ENCODE results near the gene NCOA3. TPM values are rescaled to one million over a fixed set of nuclear protein-coding genes. Genes with fewer than 3 reads are reported as not detected.

Gene NCOA3
- total and polyA plus RNA-seq, 2 experiments from 2014 or later: 6.7 to 25.8 TPM

DNA sequence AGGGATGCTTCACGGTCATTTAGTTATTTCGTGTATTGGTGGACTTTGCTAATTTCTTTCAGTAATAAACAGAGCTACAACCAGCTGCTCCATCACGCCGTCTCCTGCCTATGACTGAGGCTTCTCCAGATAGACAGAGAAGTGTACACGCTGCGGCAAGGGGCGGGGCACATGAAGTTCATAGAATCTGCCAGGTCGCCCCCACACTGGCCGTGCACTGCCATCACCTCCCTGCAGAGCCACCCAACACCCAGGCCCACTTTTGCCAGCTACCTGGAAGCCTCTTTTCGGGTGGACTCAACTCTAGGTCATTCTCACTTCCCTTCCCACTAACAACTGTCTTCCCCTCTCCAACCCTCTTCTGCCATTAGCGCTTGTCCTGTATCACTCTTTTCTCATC is 195.2 kb downstream of the NCOA3 start:
- H3K9me2 ChIP-seq (ENCODE audit: insufficient read depth): no peaks in the 10 kb centered on the region
- DNase-seq (ENCODE audit: low spot score) (no peak), ATAC-seq (no peak)
- Mint-ChIP-seq H3K9me3 (peaks cover 13% of the 10 kb centered on the region; the same call in 2 of the 3 replicates), H3K4me1 (no peaks in the 10 kb centered on the region; the same call in 2 of the 3 replicates), H3K4me3 (no peak overlapping the region), H3K36me3 (ENCODE audit: low read depth) (no peaks in the 10 kb centered on the region; the same call in 2 of the 3 replicates), H3K27ac (no peak overlapping the region), H3K27me3 (ENCODE audit: insufficient read depth, low read depth, poor library complexity) (no peaks in the 10 kb centered on the region)
- H3K36me3 ChIP-seq (ENCODE audit: insufficient read depth): peaks cover 11% of the 10 kb centered on the region; the same call in 1 of the 2 replicates
- no peak overlapping the region for H2AFZ ChIP-seq
- no peaks in the 10 kb centered on the region for H3K4me1 ChIP-seq (ENCODE audit: insufficient read depth)
- no peaks in the 10 kb centered on the region for H3K79me2 ChIP-seq (replicated peaks; ENCODE audit: insufficient read depth)
- no peaks in the 10 kb centered on the region for H4K20me1 ChIP-seq (replicated peaks; ENCODE audit: insufficient read depth)
- TF ChIP-seq EZH2 (IDR thresholded peaks at IDR 0.05; ENCODE audit: low read depth, unreplicated experiment): no peak
- no peak for TF ChIP-seq STAT1 (IDR thresholded peaks at IDR 0.05; ENCODE audit: unreplicated experiment)
- H3K27me3 ChIP-seq (ENCODE audit: insufficient read depth): no peaks in the 10 kb centered on the region
- H3F3A ChIP-seq (replicated peaks; ENCODE audit: low read depth): no peaks in the 10 kb centered on the region
- no peak overlapping the region for H3K4me3 ChIP-seq
- no peak overlapping the region for H3K27ac ChIP-seq (ENCODE audit: low read depth)
- H3K4me2 ChIP-seq: no peak overlapping the region

DNA sequence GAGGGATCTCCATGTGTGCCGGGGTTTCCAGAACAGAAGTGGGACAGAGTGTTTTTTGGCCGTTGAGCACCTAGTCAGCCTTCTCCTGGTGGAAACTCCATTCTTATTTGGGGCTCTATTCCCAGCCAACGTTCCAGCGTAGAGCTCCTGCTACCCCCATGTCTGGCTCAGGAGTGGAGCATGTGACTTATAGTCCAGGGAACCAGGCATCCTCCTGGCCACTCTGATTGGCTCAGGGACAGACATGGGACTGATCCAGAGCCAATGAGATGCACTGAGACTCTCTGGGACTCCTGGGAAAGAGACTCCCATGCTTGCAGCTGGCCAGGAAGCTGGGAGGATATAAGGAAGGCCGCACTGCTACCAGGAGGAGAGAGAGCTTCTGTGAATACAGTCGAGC is 196.5 kb downstream of the NCOA3 start:
- no peaks in the 10 kb centered on the region for H3F3A ChIP-seq (replicated peaks; ENCODE audit: low read depth)
- no peak overlapping the region for H3K27ac Mint-ChIP-seq
- H3K36me3 ChIP-seq (ENCODE audit: insufficient read depth): peaks cover 3% of the 10 kb centered on the region; the same call in 1 of the 2 replicates
- H3K27ac ChIP-seq (ENCODE audit: low read depth): no peak overlapping the region
- H3K9me2 ChIP-seq (ENCODE audit: insufficient read depth): no peaks in the 10 kb centered on the region
- DNase-seq (ENCODE audit: low spot score) (no peak), ATAC-seq (no peak)
- no peaks in the 10 kb centered on the region; the same call in 2 of the 3 replicates for H3K36me3 Mint-ChIP-seq (ENCODE audit: low read depth)
- H3K4me1 ChIP-seq (ENCODE audit: insufficient read depth): no peaks in the 10 kb centered on the region
- peaks cover 3% of the 10 kb centered on the region; the same call in 2 of the 3 replicates for H3K9me3 Mint-ChIP-seq
- no peaks in the 10 kb centered on the region for H3K27me3 ChIP-seq (ENCODE audit: insufficient read depth)
- H3K4me1 Mint-ChIP-seq: no peaks in the 10 kb centered on the region; the same call in 2 of the 3 replicates
- no peaks in the 10 kb centered on the region for H3K79me2 ChIP-seq (replicated peaks; ENCODE audit: insufficient read depth)
- no peaks in the 10 kb centered on the region for H3K27me3 Mint-ChIP-seq (ENCODE audit: insufficient read depth, low read depth, poor library complexity)
- H3K4me2 ChIP-seq: no peak overlapping the region
- H3K4me3 Mint-ChIP-seq: no peak overlapping the region
- no peak overlapping the region for H3K4me3 ChIP-seq
- H2AFZ ChIP-seq: no peak overlapping the region
- no peaks in the 10 kb centered on the region for H4K20me1 ChIP-seq (replicated peaks; ENCODE audit: insufficient read depth)
- no peak for TF ChIP-seq EZH2phosphoT487 (IDR thresholded peaks at IDR 0.05; ENCODE audit: unreplicated experiment)
- no peak for TF ChIP-seq STAT1 (IDR thresholded peaks at IDR 0.05; ENCODE audit: unreplicated experiment)
- TF ChIP-seq POLR2AphosphoS5 (IDR thresholded peaks at IDR 0.05; ENCODE audit: low read depth): no peak
- TF ChIP-seq, protein P1, sequence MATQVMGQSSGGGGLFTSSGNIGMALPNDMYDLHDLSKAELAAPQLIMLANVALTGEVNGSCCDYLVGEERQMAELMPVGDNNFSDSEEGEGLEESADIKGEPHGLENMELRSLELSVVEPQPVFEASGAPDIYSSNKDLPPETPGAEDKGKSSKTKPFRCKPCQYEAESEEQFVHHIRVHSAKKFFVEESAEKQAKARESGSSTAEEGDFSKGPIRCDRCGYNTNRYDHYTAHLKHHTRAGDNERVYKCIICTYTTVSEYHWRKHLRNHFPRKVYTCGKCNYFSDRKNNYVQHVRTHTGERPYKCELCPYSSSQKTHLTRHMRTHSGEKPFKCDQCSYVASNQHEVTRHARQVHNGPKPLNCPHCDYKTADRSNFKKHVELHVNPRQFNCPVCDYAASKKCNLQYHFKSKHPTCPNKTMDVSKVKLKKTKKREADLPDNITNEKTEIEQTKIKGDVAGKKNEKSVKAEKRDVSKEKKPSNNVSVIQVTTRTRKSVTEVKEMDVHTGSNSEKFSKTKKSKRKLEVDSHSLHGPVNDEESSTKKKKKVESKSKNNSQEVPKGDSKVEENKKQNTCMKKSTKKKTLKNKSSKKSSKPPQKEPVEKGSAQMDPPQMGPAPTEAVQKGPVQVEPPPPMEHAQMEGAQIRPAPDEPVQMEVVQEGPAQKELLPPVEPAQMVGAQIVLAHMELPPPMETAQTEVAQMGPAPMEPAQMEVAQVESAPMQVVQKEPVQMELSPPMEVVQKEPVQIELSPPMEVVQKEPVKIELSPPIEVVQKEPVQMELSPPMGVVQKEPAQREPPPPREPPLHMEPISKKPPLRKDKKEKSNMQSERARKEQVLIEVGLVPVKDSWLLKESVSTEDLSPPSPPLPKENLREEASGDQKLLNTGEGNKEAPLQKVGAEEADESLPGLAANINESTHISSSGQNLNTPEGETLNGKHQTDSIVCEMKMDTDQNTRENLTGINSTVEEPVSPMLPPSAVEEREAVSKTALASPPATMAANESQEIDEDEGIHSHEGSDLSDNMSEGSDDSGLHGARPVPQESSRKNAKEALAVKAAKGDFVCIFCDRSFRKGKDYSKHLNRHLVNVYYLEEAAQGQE (IDR thresholded peaks at IDR 0.05; ENCODE audit: unreplicated experiment): no peak
- no peak for TF ChIP-seq ZNF114 (CRISPR knock-in tag; IDR thresholded peaks at IDR 0.05)
- no peak for TF ChIP-seq EZH2 (IDR thresholded peaks at IDR 0.05; ENCODE audit: low read depth, unreplicated experiment)
- TF ChIP-seq, protein P2, sequence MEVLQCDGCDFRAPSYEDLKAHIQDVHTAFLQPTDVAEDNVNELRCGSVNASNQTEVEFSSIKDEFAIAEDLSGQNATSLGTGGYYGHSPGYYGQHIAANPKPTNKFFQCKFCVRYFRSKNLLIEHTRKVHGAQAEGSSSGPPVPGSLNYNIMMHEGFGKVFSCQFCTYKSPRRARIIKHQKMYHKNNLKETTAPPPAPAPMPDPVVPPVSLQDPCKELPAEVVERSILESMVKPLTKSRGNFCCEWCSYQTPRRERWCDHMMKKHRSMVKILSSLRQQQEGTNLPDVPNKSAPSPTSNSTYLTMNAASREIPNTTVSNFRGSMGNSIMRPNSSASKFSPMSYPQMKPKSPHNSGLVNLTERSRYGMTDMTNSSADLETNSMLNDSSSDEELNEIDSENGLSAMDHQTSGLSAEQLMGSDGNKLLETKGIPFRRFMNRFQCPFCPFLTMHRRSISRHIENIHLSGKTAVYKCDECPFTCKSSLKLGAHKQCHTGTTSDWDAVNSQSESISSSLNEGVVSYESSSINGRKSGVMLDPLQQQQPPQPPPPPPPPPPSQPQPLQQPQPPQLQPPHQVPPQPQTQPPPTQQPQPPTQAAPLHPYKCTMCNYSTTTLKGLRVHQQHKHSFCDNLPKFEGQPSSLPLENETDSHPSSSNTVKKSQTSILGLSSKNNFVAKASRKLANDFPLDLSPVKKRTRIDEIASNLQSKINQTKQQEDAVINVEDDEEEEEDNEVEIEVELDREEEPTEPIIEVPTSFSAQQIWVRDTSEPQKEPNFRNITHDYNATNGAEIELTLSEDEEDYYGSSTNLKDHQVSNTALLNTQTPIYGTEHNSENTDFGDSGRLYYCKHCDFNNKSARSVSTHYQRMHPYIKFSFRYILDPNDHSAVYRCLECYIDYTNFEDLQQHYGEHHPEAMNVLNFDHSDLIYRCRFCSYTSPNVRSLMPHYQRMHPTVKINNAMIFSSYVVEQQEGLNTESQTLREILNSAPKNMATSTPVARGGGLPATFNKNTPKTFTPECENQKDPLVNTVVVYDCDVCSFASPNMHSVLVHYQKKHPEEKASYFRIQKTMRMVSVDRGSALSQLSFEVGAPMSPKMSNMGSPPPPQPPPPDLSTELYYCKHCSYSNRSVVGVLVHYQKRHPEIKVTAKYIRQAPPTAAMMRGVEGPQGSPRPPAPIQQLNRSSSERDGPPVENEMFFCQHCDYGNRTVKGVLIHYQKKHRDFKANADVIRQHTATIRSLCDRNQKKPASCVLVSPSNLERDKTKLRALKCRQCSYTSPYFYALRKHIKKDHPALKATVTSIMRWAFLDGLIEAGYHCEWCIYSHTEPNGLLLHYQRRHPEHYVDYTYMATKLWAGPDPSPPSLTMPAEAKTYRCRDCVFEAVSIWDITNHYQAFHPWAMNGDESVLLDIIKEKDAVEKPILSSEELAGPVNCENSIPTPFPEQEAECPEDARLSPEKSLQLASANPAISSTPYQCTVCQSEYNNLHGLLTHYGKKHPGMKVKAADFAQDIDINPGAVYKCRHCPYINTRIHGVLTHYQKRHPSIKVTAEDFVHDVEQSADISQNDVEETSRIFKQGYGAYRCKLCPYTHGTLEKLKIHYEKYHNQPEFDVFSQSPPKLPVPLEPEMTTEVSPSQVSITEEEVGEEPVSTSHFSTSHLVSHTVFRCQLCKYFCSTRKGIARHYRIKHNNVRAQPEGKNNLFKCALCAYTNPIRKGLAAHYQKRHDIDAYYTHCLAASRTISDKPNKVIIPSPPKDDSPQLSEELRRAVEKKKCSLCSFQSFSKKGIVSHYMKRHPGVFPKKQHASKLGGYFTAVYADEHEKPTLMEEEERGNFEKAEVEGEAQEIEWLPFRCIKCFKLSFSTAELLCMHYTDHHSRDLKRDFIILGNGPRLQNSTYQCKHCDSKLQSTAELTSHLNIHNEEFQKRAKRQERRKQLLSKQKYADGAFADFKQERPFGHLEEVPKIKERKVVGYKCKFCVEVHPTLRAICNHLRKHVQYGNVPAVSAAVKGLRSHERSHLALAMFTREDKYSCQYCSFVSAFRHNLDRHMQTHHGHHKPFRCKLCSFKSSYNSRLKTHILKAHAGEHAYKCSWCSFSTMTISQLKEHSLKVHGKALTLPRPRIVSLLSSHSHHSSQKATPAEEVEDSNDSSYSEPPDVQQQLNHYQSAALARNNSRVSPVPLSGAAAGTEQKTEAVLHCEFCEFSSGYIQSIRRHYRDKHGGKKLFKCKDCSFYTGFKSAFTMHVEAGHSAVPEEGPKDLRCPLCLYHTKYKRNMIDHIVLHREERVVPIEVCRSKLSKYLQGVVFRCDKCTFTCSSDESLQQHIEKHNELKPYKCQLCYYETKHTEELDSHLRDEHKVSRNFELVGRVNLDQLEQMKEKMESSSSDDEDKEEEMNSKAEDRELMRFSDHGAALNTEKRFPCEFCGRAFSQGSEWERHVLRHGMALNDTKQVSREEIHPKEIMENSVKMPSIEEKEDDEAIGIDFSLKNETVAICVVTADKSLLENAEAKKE (CRISPR knock-in tag; IDR thresholded peaks at IDR 0.05): no peak
- TF ChIP-seq, protein P3, sequence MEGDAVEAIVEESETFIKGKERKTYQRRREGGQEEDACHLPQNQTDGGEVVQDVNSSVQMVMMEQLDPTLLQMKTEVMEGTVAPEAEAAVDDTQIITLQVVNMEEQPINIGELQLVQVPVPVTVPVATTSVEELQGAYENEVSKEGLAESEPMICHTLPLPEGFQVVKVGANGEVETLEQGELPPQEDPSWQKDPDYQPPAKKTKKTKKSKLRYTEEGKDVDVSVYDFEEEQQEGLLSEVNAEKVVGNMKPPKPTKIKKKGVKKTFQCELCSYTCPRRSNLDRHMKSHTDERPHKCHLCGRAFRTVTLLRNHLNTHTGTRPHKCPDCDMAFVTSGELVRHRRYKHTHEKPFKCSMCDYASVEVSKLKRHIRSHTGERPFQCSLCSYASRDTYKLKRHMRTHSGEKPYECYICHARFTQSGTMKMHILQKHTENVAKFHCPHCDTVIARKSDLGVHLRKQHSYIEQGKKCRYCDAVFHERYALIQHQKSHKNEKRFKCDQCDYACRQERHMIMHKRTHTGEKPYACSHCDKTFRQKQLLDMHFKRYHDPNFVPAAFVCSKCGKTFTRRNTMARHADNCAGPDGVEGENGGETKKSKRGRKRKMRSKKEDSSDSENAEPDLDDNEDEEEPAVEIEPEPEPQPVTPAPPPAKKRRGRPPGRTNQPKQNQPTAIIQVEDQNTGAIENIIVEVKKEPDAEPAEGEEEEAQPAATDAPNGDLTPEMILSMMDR (conservative IDR thresholded peaks at IDR 0.05; ENCODE audit: low read depth in 2 of 2): no peak
- TF ChIP-seq CREB1 (CRISPR knock-in tag; IDR thresholded peaks at IDR 0.05; ENCODE audit: low read depth): no peak
- TF ChIP-seq ZNF331 (CRISPR knock-in tag; IDR thresholded peaks at IDR 0.05; ENCODE audit: low read depth): no peak
- TF ChIP-seq JUNB (IDR thresholded peaks at IDR 0.05; ENCODE audit: unreplicated experiment): no peak

Measured in GM23338 (cell line).